HG03558 (cell line): ENCODE results near the gene ACOT13.
A peak's percentile ranks its signal among the peaks of the same experiment; 100 is the strongest.
"Not testable (repeated sequence)": the region's sequence is repeated elsewhere in the genome, so short reads cannot be mapped to it uniquely, and the experiment has no call there.

Experiments
- ATAC-seq: cut with Tn5 transposase; IDR thresholded peaks from one replicate; pipeline ENCODE4 v1.9.1; 2021; ENCODE audit warnings: moderate number of reproducible peaks; ENCODE audit not compliant: unreplicated experiment; ENCODE audit errors: extremely low read depth

ACOT13 gene

GRCh38 chr6:24660105-24660504, 6.8 kb upstream of the ACOT13 start:
- no peak for ATAC-seq

DNA sequence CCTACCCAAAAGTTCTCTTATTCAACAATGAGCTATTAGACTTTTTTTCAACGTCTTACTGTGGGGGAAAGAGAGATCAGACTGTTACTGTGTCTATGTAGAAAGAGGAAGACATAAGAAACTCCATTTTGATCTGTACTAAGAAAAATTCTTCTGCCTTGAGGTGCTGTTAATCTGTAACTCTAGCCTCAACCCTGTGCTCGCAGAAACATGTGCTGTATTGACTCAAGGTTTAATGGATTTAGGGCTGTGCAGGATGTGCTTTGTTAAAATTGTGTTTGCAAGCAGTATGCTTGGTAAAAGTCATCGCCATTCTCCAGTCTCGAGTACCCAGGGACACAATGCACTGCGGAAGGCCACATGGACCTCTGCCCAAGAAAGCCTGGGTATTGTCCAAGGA, 5.1 kb upstream of the ACOT13 start:
- not testable (repeated sequence) for ATAC-seq

GRCh38 chr6:24662236-24662635, 4.6 kb upstream of the ACOT13 start:
- no peak for ATAC-seq

DNA sequence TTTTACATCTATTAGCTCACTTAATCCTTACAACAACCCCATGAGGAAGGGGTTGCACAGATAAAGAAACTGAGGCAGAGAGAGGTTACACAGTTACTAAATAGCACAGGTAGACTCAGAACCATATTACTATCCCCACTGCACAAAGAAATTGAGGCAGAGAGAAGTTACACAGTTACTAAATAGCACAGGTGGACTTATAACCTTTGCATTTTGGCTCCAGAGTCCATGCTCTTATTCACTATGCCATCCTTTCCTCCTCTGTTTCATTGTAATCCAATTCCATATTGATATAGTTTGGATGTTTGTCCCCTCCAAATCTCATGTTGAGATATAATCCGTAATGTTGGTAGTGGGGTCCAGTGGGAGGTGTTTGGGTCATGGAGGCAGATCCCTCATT, 3.7 kb upstream of the ACOT13 start:
- no peak for ATAC-seq

- ATAC-seq = no peak
These were observed 2.6 kb upstream of the ACOT13 start for GRCh38 chr6:24664046-24664987.

DNA sequence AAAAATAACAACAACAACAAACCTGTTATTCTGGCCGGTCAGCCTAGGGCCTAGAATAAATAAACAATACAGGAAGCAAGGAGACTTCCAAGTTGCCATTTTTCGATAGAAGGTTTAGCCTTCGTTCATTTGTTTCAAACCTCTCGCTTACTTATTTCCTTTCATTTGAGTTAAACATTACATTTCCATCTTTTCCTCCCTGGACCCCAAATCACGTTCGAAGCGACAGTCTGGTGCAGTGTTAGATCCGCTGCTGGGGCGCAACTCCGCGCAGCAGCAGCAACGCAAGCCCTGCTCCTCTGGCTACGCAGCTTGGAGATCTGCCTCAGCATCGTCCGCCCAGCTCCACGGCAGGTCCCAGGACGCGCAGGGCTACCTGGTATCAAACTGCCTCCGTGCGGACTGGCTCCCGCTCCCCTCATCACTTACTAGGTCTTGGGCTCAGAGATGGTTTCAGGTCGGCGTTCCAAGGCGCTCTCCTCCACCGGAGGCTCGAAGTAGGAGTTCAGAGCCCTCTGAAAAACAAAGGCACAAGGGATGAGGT, 708 bp upstream of the ACOT13 start:
- peak; percentile 8 for ATAC-seq

GRCh38 chr6:24667378-24667803, 514 bp downstream of the ACOT13 start:
- no peak for ATAC-seq

DNA sequence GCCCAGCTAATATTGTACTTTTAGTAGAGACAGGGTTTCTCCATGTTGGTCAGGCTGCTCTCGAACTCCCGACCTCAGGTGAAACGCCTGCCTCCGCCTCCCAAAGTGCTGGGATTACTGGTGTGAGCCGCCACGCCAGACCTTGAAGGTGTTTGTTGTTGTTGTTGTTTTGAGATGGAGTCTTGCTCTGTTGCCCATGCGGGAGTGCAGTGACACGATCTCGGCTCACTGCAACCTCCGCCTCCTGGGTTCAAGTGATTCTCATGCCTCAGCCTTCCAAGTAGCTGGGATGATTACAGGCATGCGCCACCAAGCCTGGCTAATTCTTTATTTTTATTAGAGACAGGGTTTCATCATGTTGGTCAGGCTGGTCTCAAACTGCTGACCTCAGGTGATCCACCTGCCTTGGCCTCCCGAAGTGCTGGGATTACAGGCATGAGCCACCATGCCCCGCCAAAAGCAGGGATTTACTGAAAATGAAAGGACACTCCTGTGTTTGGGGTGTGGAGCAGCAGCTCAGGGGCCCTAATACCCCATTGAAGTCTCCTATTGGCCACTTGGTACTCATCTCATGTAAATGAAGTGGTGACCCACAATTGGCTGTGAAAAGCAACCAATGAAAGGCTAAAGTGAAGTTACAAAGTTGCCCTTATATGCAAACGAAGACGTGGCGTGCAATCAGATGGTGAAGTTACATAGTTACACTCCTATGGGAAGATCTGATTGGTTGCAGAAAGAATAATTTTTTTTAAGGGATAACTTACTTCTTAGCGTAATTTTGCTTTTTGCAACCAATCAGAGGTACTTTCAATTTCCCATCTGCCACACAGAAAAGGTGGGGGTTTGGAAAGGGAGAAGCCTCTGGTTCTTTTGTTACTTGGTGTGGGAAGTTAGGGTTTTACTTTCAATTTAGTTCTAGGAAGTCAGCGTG, 1.5 kb downstream of the ACOT13 start:
- not testable (repeated sequence) for ATAC-seq

DNA sequence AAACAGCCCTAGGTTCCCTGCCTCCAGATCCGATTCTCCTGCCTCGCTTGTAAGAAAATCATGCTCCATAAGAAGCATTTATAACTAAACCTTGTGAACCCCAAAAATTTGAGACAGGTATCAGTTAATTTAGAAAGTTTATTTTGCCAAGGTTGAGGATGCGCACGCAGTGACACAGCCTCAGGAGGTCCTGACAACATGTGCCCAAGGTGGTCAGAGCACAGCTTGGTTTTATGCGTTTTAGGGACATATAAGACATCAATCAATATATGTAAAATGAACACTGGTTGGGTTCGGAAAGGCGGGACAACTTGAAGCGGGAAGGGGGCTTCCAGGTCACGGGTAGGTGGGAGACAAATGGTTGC, 2.1 kb downstream of the ACOT13 start:
- no peak for ATAC-seq

GRCh38 chr6:24670492-24670891, 3.6 kb downstream of the ACOT13 start:
- ATAC-seq = not testable (repeated sequence)

DNA sequence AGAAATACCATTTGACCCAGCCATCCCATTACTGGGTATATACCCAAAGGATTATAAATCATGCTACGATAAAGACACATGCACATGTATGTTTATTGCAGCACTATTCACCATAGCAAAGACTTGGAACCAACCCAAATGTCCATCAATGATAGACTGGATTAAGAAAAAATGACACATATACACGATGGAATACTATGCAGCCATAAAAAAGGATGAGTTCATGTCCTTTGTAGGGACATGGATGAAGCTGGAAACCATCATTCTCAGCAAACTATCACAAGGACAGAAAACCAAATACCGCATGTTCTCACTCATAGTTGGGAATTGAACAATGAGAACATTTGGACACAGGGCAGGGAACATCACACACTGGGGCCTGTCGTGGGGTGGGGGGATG, 4.2 kb downstream of the ACOT13 start:
- not testable (repeated sequence) for ATAC-seq

DNA sequence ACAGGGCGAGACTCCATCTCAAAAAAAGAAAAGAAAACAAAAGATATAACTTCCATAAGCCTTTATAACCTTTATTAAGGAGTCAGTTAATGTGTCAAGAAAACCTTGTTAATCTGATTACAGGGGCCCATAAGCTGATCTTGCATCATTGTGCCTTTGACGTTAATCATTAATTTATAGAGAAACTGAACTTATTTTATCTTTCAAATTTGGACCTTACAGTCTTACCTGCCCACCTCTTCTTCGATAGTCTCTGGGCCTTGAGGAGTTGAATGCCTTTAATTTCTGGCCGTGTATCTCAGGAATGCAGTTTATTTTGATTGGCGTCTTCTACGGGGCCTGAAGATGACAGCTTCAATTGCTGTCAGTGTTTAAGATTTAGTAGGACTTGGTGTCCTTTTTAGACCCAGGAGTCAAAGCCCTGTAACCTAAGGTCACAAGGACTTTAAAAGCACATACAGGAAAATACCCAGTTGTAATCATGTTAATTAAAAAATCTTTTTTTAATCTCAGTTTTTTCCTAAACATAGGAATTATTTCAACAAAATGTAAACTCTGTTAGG, 5.8 kb downstream of the ACOT13 start:
- ATAC-seq = no peak

DNA sequence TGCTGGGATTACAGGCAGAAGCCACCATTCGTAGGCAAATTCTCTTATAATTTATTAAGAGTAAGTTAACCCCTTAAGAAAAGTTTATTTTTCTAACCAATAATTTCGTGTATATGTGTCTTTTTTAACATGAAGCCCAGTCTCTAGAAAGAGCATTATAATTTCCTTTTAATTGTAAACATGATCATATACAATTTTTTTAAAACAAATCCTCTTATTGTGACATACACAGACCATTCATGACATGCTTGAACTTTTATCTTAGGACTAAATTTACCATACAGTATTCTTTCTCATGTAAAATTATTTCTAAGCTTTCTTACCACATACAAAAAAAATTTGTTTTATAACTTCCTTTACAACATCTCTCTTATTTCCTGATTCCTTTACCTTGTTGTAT, 6.7 kb downstream of the ACOT13 start:
- ATAC-seq = no peak

DNA sequence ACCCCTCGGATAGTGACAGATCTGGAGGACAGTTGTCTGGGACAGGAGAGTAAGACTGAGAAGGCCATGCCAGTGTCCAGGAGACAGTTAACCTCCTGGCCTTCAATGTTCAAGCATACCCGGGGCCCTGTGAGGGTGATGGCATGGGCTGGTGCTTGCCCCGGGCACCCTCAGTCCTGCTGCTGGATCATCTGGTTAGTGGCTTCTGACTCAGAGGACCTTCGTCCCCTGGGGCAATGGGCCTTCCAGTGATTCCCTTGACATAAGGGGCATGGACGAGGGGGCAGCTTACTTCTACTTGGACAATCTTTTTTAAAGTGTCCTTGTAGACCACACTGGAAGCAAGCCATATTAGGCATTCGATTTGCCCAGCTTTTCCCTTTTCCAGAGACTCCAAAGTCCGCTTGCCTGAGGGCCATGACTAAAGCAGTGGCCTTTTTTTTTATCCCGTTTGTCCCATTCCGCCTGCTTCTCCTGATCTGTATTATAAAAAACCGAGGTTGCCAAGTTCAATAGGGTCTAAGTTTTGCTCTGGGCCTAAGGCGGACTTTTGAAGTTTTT, 12.0 kb downstream of the ACOT13 start:
- not testable (repeated sequence) for ATAC-seq

DNA sequence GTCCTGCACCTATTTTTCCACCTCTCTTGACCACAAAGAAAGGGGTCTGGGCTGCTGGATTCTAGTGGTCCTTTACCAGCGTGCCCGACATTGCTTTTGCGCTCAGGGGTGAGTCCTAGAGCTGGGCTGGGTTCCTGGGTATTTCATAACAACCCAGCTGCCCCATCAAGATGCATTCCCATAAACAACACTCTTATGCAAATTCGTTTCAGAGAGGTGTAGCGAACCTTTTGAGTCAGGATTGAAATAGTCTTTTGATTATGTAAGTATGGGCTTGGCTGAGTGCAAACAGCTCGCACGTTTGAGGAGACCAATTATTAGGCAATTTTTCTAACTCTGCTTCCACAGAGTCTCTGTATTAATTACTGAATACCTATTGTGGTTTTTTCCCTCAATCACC, 13.7 kb downstream of the ACOT13 start:
- ATAC-seq = no peak

- no peak for ATAC-seq
These were observed 16.7 kb downstream of the ACOT13 start for GRCh38 chr6:24683297-24684296.

- no peak for ATAC-seq
These were observed 19.5 kb downstream of the ACOT13 start for GRCh38 chr6:24686408-24686807.

DNA sequence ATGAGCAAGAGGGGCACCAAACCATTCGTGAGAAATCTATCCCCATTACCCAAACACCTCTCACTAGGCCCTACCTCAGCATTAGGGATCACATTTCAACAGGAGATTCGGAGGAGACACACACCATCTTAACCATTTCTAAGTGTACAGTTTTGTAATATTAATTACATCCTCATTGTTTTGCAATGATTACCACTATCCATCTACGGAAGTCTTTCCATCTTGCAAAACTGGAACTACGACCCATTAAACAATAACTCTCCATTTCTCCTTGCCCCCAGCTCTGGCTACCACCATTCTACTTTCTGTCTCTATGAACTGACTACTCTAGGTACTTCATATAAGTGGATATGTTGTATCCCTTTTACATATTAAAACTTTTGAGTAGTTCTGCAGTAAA, 20.1 kb downstream of the ACOT13 start:
- no peak for ATAC-seq

DNA sequence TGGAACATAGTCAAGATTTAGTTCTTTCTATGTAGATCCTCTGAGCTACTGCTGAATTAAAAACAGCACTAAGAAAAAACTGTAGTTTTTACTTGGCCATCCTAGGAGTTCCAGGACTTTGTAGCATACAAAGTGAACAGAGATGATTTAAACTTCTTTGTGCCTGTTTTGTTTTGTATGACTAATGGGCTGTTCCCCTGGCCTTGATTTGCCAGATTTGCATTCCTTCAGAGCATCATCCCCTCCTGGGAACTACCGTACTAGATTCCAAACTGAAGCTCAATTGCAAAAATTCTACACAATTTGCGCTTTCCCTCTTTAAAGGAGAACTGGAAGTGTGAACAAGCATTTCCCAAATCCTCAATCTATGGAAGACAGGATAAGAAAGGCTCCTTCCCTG, 23.1 kb downstream of the ACOT13 start:
- ATAC-seq = no peak
